ENCODE measurements around the gene ADAMTS12. TPM values are rescaled to one million over a fixed set of nuclear protein-coding genes. Genes with fewer than 3 reads are reported as not detected.

ADAMTS12 gene
- total RNA-seq, 4 donors from 2014 or later = 0.49 to 3.1 (median 2.5) TPM

DNA sequence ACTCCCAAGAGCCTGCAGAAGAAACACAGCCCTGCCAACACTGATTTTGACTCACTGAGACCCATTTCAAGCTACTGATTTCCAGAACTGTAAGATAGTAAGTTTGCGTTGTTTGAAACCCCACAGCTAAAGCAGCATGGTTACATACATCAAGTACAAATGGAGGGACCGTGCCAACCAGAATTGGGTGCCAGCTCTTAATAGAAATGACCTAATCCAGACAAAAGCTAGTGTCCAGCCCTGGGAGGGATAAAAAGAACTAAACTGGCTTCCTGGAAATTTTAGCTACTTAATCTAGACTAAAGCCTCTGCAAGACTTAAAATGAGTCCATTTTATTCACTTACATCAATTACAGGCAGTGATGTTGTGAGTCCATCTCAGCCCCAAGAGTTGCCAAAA lies 122.6 kb downstream of the ADAMTS12 start:
- TF ChIP-seq, protein P1, sequence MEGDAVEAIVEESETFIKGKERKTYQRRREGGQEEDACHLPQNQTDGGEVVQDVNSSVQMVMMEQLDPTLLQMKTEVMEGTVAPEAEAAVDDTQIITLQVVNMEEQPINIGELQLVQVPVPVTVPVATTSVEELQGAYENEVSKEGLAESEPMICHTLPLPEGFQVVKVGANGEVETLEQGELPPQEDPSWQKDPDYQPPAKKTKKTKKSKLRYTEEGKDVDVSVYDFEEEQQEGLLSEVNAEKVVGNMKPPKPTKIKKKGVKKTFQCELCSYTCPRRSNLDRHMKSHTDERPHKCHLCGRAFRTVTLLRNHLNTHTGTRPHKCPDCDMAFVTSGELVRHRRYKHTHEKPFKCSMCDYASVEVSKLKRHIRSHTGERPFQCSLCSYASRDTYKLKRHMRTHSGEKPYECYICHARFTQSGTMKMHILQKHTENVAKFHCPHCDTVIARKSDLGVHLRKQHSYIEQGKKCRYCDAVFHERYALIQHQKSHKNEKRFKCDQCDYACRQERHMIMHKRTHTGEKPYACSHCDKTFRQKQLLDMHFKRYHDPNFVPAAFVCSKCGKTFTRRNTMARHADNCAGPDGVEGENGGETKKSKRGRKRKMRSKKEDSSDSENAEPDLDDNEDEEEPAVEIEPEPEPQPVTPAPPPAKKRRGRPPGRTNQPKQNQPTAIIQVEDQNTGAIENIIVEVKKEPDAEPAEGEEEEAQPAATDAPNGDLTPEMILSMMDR (IDR thresholded peaks at IDR 0.05 in 4 of 5, conservative IDR thresholded peaks at IDR 0.05 in 1 of 5) = no peak
- no peak for TF ChIP-seq POLR2A (IDR thresholded peaks at IDR 0.05)
- Histone ChIP-seq H3K36me3 (no peaks in the 10 kb centered on the region), H3K9me3 (no peaks in the 10 kb centered on the region), H3K27me3 (no peaks in the 10 kb centered on the region), H3K27ac (no peak overlapping the region), H3K4me1 (no peaks in the 10 kb centered on the region), H3K4me3 (no peak overlapping the region)
- in situ Hi-C loops (cut with MboI; ENCODE audit: low sequenced_read_pairs in 4 of 4) = no loop called here
- no peak for DNase-seq
- no peak for ATAC-seq
- intact Hi-C loops (cut with DNase I; ENCODE audit: low total_unique reads) = no loop called here

DNA sequence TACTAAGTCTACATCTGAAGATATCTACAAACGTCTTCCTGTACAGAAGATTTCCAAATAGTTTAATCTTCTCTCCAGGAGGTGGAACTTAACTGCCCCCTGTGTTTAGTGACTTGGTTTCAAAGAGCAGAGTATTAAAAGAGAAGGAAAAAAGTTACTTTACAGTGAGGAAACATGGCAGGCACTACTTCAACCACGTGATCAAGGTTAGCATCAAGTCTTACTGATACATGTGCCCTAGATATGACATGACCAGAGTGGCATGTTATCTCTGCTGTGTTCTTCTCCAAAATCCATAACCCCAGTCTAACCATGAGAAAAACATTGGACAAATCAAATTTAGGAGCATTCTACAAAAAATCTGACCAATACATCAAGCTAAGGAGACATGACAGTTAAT lies 125.8 kb downstream of the ADAMTS12 start:
- DNase-seq = no peak
- no peaks in the 10 kb centered on the region for H3K36me3 ChIP-seq
- no peak for TF ChIP-seq POLR2A (IDR thresholded peaks at IDR 0.05)
- TF ChIP-seq, protein P1 (IDR thresholded peaks at IDR 0.05 in 4 of 5, conservative IDR thresholded peaks at IDR 0.05 in 1 of 5) = no peak
- intact Hi-C loops (cut with DNase I; ENCODE audit: low total_unique reads) (no loop called here), in situ Hi-C loops (cut with MboI; ENCODE audit: low sequenced_read_pairs in 4 of 4) (no loop called here)
- H3K4me3 ChIP-seq = no peak overlapping the region
- H3K27ac ChIP-seq = no peak overlapping the region
- ATAC-seq = no peak
- no peaks in the 10 kb centered on the region for H3K9me3 ChIP-seq
- H3K27me3 ChIP-seq = no peaks in the 10 kb centered on the region
- no peaks in the 10 kb centered on the region for H3K4me1 ChIP-seq

DNA sequence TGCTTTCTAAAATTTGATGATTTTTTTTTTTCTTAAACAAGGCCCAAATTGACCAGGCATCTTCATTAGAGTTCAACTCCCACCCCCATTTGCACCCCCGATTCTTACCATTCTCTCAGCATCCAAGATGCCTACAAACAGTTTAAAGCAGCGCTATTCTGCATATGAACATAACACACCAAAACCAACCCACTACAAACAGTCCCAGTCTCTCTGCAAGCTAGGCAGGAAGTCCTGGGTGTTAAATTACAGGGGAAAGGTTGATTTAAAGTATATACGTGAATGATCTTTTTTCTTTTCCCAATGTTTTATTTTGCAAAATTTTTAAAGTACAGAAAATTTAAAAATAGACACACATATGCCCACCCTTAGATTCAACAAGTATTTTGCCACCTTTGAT lies 127.0 kb downstream of the ADAMTS12 start:
- TF ChIP-seq, protein P1 (IDR thresholded peaks at IDR 0.05 in 4 of 5, conservative IDR thresholded peaks at IDR 0.05 in 1 of 5) = no peak
- no peak for TF ChIP-seq POLR2A (IDR thresholded peaks at IDR 0.05)
- Histone ChIP-seq H3K27me3 (no peaks in the 10 kb centered on the region), H3K4me1 (no peaks in the 10 kb centered on the region), H3K27ac (no peak overlapping the region), H3K9me3 (no peaks in the 10 kb centered on the region), H3K36me3 (no peaks in the 10 kb centered on the region), H3K4me3 (no peak overlapping the region)
- no peak for DNase-seq
- in situ Hi-C loops (cut with MboI; ENCODE audit: low sequenced_read_pairs in 4 of 4) (no loop called here), intact Hi-C loops (cut with DNase I; ENCODE audit: low total_unique reads) (no loop called here)
- no peak for ATAC-seq

DNA sequence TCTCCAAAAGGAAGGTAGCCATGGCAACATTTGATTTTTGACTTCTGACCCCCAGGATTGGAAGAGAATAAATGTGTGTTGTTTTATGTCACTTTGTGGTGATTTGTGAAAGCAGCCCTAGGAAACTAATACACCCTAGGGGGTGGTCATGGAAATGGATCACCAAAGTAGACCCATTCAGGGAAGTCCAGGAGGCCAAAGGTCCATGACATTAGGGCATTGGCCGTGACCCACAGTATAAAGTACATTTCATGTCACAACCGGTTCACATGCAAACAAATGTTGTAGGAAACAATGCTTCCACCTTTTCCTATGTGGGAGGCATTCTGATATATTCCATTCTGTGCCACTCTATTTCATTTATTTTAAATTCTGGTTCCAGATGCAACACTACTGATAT lies 128.4 kb downstream of the ADAMTS12 start:
- ATAC-seq = no peak
- no peak for DNase-seq
- Histone ChIP-seq H3K9me3 (no peaks in the 10 kb centered on the region), H3K27ac (no peak overlapping the region), H3K27me3 (no peaks in the 10 kb centered on the region), H3K36me3 (no peaks in the 10 kb centered on the region), H3K4me3 (no peak overlapping the region), H3K4me1 (no peaks in the 10 kb centered on the region)
- TF ChIP-seq, protein P1 (IDR thresholded peaks at IDR 0.05 in 4 of 5, conservative IDR thresholded peaks at IDR 0.05 in 1 of 5) = no peak
- no peak for TF ChIP-seq POLR2A (IDR thresholded peaks at IDR 0.05)
- in situ Hi-C loops (cut with MboI; ENCODE audit: low sequenced_read_pairs in 4 of 4) = no loop called here
- intact Hi-C loops (cut with DNase I; ENCODE audit: low total_unique reads) = no loop called here

DNA sequence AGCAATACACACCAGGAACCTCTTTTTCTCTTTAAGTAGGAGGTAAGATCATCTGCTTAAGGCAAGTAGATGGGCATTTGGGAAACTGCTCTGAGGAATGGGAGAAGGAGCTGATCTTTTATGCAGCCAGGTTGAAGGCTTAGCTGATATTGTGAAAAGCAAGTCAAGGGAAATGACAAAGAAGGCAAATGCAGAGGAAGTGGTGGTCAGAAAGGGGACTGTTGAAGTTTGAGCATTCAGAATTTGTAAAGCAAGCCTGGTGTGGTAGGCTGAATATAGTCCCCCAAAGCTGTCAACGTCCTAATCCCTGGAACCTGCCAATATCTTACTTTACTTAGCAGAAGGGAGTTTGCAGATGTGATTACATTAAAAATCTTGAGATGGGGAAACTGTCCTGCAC lies 128.9 kb downstream of the ADAMTS12 start:
- intact Hi-C loops (cut with DNase I; ENCODE audit: low total_unique reads) (no loop called here), in situ Hi-C loops (cut with MboI; ENCODE audit: low sequenced_read_pairs in 4 of 4) (no loop called here)
- no peak overlapping the region for H3K27ac ChIP-seq
- no peak overlapping the region for H3K4me3 ChIP-seq
- no peaks in the 10 kb centered on the region for H3K36me3 ChIP-seq
- no peaks in the 10 kb centered on the region for H3K4me1 ChIP-seq
- DNase-seq (no peak), ATAC-seq (no peak)
- H3K27me3 ChIP-seq = no peaks in the 10 kb centered on the region
- TF ChIP-seq POLR2A (IDR thresholded peaks at IDR 0.05) = no peak
- H3K9me3 ChIP-seq = no peaks in the 10 kb centered on the region
